GM12874 (cell line): ENCODE results near the gene TMEM87B.

Experiments used
- CTCF ChIP-seq: IDR thresholded peaks from 2 replicates; pipeline ENCODE4 v1.5.1; 2011; ENCODE audit warnings: low read depth, mild to moderate bottlenecking, control low read depth, low read length, moderate library complexity; ENCODE audit not compliant: insufficient read depth

TMEM87B gene

GRCh38 chr2:112050316-112050715 lies 4.8 kb upstream of the TMEM87B start:
- TF ChIP-seq CTCF = no peak

- TF ChIP-seq CTCF = no peak
Measured at GRCh38 chr2:112053917-112054846, 887 bp upstream of the TMEM87B start.

- no peak for TF ChIP-seq CTCF
Measured at GRCh38 chr2:112055730-112056625, 909 bp downstream of the TMEM87B start.

- TF ChIP-seq CTCF = no peak
Measured at GRCh38 chr2:112056626-112056987, 1.5 kb downstream of the TMEM87B start.

GRCh38 chr2:112059671-112060070 lies 4.6 kb downstream of the TMEM87B start:
- no peak for TF ChIP-seq CTCF

GRCh38 chr2:112061299-112061698 lies 6.2 kb downstream of the TMEM87B start:
- no peak for TF ChIP-seq CTCF

- TF ChIP-seq CTCF = no peak
Measured at GRCh38 chr2:112061840-112062239, 6.8 kb downstream of the TMEM87B start.
